Esophagus mucosa (tissue), 1 donor: ENCODE measurements around the gene CPED1. TPM values are rescaled to one million over a fixed set of nuclear protein-coding genes. Genes with fewer than 3 reads are reported as not detected.
"Not testable (repeated sequence)": the region's sequence is repeated elsewhere in the genome, so short reads cannot be mapped to it uniquely, and the experiment has no call there.

Experiments
- ATAC-seq: fragments of 200-7000 bp; cut with Tn5 transposase; one replicate; pipeline ENCODE4 v1.9.1; 2020
- total RNA-seq: library from RNA; stranded (reverse); gene quantifications from one replicate; pipeline ENCODE4 v1.2.4, GENCODE V29; 2023
- donor health status: DM: yes; HTN: yes; CAD: no.

The CPED1 gene
- total RNA-seq, 1 donor from 2014 or later: 0.76 TPM

DNA sequence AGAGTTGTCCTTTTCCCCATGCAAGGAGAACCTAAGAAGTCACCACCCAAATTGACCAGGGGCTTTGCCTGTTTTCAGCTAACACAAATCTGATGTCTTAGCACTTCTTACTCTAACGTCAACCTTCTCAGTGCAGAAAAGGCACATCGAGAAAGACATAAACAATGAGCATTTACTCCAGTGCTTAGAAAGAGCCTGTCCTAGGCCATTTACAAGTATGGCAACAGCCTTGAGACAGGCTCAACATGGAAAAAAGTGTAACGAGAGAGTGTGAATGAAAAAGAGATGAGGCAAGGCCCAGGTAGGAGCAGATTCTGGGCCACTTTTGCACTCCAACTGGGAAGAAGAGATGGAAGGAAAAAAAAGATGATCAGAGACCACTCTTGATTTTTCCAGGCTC, 54.4 kb downstream of the CPED1 start:
- ATAC-seq: no peak

DNA sequence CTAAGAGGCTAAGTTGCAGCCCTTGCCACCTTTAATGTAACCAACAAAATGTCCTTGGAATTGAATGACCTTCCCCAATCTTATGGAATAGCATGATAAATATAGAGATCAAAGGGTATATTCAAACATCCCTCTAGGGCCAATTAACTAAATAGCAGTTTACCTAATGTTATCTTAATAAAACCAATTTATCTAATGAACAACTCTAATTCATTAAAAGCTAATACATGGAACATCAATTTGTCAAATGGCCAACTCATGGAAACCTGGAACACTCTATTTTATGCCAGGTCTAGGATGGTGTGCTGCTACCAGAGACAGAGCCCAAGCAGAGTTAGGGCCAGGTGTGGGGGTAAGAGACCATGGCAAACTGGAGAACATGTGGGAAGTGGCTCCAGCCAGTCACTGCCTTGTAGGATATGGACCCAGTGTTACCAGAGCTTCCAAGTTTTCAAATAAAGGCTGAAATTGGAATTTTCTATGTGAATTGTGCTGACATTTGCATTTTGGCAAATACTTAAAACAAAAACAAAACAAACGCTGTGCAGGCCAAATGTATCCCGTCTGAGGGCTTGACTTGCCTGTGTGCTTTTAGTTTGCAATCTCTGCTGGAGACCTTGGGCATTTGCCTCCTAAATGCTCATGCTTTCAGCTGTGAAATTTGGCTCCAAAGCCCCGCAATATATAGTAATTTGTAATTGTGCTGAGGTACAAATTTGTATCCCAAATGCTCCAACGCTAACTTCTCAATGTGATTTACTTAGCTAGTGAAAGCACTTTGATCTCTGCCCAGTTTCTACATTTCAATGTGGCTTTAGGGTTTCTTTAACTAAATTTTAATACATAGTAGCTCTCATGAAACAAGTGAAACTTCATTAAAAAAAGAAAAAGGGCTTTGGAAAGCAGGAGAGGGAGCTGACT, 55.1 kb downstream of the CPED1 start:
- ATAC-seq: no peak

DNA sequence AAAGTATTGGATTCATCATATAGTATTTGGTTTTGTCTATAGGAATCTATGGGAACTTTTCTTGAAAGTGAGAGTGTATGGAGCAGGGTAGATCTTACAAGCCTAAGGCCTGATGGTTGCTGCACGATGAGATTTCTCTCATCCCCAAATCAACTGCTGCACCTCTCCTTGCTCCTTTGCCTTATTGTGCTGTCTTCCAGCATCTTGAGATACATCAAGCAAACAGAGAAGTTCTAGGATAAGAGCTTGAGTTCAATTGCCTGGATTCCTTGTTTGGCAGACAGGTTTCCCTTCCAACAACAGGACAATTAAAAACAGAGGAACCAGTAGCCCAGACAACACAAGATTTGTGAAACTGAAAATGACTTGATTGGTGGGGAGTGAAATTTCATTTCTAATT, 56.6 kb downstream of the CPED1 start:
- no peak for ATAC-seq

DNA sequence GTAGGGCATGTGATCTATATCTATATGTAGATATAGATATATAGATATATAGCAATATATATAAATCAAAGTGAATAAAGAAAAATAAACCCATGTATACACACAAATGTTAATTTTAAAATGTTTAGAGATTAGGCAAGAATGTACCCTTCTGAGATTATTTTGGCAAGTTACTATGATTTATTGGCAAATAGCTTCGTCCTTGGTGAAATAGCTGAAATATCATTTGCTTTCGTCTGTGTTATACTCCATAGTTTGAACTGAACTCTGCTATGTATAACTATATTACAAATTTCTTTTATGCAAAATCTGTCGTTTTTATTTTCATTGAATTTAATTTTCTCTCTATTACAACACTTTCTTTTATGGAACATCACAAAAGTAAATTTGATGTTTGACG, 57.5 kb downstream of the CPED1 start:
- no peak for ATAC-seq

DNA sequence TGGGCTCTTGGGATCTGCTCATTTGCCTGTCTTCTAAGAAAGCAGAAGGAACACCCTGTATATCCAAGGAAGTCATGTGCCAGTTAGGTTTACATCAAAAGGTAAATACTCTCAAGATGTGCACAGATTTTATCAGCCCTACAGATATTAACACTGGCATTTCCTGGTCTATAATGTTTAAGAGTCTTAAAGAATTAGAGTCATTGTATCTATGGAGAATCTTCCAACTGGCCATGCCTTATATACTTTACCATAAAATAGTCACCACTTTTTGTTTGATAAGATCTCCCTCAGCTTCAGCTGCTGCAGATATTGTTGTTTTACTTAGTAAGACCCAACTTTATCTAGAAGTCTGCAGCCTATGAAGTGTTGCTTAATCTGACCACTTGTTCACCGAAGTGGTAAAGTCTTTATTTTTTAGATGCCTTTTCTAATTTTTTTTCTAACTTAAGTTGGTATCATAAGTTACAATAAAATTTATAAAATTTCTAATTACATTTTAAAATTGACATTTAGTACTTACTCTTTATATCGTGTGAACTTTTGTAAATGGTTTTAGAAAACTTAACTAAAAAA, 58.5 kb downstream of the CPED1 start:
- ATAC-seq: no peak

DNA sequence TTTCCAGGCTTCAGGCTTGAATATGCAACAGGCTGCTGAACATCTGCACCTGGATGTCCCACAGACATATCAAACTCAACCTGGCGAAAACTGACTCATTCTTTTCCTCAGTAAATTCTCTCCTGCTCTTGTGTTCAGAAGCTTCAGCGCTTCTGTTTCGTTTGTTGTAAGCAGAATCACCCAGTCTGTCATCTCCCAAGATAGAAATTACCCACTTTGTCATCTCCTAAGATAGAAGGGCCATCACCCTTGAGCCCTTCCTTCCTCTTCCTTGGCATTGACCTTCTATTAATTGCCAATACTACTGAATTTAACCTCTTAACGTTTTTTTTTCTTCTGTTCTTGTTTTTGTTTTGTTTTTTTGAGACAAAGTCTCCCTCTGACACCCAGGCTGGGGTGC, 59.7 kb downstream of the CPED1 start:
- ATAC-seq: no peak

DNA sequence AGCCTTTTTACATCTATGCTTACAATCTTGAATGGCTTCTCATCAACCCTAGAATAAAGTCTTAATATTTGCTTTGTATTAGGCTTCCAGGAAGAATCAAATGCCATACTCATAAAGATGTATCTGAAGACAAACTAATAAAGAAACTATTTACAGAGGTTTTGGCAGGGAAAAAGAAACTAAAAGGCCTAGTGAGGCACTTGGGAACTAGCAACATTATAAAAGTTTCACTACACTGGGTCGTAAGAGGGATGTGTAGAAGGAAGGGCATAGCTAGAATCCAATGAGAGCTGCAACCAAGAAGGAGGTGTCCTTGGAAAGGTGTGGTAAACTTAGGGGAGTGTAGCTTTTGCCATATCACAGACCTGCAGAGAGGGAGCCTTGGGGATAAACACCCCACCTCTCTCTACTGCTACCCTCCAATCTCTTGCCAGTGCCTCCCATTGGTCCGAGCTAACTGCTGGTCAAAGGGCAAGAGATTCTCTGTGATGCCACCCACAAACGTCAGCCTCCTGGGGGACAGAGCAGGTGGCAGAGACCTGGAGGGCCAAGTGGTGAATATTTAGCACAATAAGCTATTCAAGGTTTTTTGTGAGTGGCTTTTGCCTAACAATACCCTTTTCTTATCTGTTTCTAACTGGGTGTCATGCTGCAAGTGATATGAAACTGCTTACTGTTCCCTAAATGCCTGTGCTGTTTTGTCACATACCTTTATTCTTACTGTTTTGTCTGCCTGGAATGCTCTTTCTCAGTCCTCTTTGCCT, 60.7 kb downstream of the CPED1 start:
- ATAC-seq: no peak

DNA sequence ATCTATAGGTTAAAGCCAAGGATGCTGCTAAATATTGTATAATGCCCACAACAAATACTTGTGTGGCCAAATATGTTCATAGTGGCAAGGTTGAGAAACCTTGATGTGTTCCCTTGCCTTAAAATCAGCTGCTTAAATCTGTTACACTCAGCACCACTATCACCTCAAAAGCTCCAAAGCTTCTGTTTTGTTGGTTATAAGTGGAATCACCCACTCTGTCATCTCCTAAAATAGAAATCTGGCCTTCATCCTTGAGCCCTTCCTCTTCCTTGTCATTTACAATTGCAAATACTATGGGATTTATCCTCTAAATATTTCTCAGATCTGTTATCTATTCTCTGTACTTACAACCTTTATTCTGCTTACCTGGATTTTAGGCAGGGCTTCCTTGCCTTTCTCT, 61.4 kb downstream of the CPED1 start:
- ATAC-seq: no peak

DNA sequence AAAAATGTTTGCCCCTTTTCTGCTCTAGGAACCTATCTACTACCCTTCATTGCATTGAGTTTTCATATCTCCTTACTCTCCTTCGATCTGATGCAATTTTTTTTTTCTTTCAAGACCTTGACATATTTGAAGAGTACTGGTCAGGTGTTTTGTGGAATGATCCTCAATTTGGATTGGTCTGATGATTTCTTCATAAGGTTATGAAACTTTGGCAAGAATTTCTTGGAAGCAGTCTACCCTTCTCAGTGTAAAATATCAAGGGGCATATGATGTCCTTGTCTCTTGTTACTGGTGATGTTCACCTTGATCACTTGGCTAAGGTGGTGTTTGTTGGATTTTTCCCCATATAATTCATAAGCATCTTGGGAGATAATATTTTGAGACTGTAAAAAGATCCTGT, 64.7 kb downstream of the CPED1 start:
- ATAC-seq: no peak

DNA sequence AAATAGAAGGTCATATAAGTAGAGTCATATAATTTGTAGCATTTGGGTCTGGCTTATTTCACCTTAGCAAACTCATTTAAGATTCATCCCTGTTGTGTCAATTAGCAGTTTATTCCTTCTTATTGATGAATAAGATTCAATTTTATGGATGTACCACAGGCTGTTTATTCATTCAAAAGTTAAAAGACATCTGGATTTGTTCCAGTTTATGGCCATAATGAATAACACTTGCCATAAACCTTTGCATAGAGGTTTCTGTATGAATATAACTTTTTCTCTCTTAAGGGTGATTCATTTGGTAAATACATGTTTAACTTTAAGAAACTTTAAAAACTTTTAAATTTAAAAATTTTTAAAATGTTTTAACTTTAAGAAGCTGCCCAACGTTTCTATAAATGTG, 66.4 kb downstream of the CPED1 start:
- no peak for ATAC-seq

DNA sequence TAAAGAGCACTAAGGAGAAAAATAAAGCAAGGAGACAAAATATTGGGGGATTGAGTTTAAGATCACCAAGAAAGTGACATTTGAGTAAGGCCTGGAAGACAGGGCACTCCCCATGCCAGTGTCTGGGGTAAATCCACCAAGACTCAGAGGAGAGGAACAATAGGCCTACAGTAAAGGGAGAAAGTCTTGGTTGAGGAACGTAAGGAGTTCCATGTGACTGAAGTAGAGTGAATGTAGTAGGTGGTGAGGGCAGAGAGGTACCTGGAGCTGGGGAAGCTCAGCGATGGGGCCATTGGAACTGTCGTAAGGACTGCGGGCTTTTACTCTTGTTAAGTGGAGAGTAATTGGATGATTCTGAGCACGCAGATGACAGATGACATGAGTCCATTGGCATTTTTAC, 69.4 kb downstream of the CPED1 start:
- no peak for ATAC-seq

DNA sequence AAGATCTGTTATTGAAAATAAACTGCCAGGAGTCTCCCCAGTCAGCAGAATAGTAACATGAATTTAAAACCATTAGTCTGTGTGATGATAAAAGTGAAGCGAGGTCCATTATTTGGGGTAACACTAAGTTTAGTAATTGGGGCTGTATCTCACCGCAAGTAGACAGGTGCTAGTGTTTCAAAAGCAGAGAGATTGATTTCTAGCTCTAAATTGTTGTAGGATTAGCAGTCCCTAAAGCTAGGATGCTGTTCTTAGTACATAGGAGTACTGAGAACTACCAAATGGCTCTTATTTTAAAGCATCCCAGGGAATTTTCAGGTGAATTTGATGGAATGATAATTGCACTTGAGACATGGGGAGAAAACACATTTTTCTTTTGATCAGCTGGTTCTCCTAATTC, 70.5 kb downstream of the CPED1 start:
- no peak for ATAC-seq

DNA sequence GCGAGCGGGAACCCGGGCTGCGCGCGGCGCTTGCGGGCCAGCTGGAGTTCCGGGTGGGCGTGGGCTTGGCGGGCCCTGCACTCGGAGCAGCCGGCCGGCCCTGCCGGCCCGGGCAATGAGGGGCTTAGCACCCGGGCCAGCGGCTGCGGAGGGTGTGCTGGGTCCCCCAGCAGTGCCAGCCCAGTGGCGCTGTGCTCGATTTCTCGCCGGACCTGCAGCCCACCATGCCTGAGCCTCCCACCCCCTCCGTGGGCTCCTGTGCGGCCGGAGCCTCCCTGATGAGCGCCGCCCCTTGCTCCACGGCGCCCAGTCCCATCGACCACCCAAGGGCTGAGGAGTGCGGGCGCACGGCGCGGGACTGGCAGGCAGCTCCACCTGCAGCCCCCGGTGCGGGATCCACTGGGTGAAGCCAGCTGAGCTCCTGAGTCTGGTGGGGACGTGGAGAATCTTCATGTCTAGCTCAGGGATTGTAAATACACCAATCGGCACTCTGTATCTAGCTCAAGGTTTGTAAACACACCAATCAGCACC, 71.5 kb downstream of the CPED1 start:
- not testable (repeated sequence) for ATAC-seq

DNA sequence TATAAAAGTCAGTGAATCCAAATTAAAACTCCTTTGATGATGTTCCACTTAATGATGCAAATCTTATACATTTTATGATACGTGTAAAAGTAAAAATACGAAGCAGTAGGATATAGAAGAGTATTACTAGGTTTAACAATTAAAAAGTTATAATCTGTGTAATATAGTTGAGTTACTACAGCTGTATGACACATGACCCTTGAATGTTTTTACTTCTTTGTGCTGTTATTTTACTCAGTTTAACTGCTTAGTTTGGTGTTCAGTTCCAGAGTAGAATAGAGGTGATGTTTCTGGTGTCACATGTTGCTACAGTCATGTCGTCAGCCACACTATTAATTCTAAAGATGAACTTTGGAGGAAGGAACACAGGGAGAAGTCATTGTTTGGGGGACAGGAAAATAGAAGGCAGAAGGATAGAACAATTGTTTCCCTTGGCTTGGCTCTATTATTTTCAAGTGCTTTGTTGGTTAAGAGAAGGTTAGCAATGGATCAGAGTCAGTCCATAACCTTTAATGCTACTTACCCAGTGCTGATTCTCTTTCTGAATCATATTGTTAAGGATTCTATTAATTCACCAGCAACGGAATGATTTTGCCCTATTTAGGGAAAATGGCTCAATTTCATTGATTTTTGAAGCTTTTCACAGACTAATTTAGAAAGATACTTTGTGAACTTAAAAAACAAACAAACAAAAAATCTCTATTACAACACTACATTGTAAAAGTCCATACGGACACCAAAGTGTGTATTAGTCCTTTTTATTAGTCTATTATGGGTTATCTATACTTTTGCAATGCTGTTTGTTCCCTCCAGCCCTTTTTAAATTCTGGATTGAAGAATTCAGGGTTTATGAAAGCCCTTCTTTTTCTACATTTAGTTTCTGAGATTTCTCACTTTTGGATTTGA, 73.4 kb downstream of the CPED1 start:
- no peak for ATAC-seq

DNA sequence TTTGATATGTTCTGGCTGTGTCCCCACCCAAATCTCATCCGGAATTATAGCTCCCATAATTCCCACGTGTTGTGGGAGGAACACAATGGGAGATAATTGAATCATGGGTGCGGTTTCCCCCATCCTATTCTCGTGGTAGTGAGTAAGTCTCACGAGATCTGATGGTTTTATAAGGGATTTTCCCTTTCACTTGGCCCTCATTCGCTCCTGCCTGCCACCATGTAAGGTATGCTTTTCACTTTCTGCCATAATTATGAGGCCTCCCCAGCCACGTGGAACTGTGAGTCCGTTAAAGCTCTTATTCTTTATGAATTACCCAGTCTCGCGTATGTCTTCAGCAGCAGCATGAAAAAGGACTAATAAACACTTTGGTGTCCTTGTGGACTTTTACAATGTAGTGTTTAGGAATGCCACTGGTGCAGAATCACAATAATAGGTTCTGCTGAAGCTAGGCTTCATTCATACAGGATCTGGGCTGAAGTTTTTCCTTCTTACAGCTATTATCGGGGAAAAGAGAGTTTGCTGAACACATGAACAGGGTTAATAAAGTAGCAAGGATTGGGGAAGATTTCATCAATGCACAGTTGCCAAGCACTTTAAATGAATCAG, 74.3 kb downstream of the CPED1 start:
- ATAC-seq: no peak

DNA sequence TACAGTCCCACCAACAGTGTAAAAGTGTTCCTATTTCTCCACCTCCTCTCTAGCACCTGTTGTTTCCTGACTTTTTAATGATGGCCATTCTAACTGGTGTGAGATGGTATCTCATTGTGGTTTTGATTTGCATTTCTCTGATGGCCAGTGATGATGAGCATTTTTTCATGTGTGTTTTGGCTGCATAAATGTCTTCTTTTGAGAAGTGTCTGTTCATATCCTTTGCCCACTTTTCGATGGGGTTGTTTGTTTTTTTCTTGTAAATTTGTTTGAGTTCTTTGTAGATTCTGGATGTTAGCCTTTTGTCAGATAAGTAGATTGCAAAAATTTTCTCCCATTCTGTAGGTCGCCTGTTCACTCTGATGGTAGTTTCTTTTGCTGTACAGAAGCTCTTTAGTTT, 79.2 kb downstream of the CPED1 start:
- ATAC-seq: not testable (repeated sequence)

DNA sequence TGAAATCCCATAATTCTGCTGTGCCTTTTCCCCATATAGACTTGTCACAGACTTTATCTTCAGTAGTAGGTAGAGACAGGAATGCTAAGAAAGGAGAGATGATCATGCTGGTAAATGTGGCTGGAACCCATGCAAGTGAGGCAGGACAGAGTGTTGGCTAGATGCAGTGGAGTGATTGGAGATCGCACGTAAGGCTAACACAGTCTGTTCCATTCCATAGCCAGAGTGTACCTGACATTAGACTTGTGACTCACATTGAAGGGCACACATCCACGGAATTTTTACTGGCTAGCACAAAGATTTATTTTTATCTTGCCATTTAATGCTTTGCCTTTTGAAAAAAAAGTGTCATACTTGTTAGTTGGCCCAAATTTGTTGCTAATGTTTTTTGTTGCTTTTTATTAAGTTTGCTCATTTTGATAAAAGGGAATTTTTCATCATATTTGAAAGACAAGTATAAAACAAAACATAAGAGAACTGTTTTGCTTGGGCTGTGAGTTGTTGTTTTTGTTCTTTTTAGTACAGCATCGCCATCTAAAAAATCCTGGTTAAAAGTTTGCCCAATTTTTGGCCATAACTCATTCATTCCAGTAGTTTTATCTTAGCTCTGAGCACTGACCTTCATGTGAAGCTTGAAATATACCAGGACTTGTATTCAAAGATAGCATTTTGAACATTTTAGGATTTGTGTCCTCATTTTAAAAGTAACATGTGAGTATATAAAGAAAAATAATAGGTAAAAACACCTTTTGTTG, 81.0 kb downstream of the CPED1 start:
- ATAC-seq: no peak

DNA sequence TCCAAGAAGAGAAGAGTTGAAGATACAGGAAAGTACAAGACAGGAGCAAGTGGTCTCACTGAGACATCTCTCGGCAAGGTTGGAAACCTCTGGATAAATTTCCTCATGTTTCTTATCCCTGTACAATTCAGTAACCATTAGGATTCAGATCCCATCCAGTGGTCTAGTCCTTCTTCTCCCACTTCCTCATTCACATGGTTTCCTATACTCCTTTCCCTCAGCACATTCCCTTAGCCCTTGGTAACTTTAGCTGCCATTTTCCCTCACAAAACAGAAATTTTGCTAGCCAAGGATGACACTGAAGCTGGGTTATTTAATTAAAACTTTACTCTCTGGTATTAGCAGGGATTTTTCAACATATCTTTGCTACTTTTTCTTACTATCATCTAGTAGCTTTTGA, 82.6 kb downstream of the CPED1 start:
- no peak for ATAC-seq

DNA sequence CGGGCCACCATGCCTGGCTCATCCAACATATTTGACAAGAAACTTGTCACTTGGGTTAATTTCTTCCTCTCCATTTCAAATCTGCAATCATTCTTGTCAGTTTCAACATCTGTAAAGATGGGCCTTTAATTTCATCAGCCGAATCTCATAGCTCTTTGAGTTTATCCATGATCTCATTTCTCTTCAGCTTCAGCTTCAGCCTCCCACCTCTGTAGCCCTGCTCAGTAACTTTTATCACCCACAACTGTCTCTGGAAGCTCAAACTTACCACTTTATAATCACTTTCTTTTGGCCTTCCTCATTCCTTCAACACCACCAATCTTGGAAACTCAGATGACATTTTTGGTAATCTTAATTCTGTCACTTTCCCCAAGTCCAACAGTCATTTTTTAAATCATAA, 83.2 kb downstream of the CPED1 start:
- ATAC-seq: no peak

DNA sequence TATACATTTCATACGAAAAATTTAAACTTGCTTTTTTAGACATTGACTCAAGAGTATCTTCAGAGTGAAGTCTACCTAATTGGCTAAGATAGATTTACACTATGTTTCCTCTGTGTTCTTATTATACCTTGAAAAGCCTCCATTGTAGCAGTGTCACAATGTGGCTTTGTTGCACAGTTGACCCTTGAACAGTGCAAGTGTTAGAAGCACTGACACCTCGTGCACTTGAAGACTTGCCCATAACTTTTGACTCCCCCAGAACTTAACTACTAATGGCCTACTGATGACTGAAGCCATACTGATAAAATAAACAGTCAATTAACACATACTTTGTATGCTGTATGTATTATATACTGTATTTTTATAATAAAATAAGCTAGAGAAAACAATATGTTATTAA, 84.3 kb downstream of the CPED1 start:
- ATAC-seq: no peak

DNA sequence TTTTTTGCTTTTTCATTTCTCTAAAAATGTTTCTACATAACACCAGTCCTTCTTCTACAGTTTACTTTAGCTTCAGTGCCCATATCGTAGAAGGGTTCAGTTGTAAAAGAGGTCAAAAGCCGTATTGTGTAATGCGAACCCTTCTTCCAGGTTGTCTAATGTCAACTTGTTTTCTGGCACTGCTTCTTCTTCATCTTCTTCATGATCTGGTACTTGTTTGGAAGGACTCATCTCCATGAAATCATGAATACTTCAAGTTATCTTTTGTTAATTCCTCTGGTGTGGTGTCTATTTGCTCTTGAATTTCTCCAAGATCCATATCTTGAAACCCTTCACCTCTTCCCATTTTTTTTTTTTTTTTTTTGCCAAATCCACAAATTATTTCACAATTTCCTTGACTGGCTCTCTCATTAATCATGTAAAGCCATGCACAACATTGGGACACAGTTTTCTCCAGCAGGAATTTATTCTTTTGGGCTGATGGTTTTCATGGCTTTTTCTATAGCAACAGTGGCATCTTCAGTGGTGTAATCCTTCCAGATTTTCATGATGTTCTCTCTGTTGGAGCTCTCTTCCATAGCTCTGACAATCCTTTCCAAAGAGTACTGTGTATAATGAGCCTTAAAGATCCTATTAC, 85.1 kb downstream of the CPED1 start:
- ATAC-seq: no peak
